WERI-Rb-1 (cell line): ENCODE data around the gene NEK10.

Experiments used
- DNase-seq: peaks from one replicate; pipeline ENCODE4 v3.0.0-alpha.2; 2020
- H3K27ac ChIP-seq: fragments of 250-450 bp; sonication (Bioruptor Pico); 2 replicates; pipeline ENCODE4 v1.5.1; 2020; ENCODE audit warnings: mild to moderate bottlenecking, moderate library complexity
- H3K27me3 ChIP-seq: fragments of 250-450 bp; sonication (Bioruptor Pico); 2 replicates; pipeline ENCODE4 v1.5.1; 2021; ENCODE audit warnings: mild to moderate bottlenecking, low read depth, moderate library complexity; ENCODE audit not compliant: insufficient read depth, severe bottlenecking
- H3K36me3 ChIP-seq: fragments of 250-450 bp; sonication (Bioruptor Pico); 2 replicates; pipeline ENCODE4 v1.5.1; 2020; ENCODE audit warnings: mild to moderate bottlenecking, moderate library complexity
- H3K4me3 ChIP-seq: 2 replicates; pipeline ENCODE4 v1.5.1; 2011; ENCODE audit warnings: low read depth, mild to moderate bottlenecking, control low read depth, low read length
- H3K9me3 ChIP-seq: fragments of 250-450 bp; sonication (Bioruptor Pico); 2 replicates; pipeline ENCODE4 v1.5.1; 2021; ENCODE audit warnings: mild to moderate bottlenecking, moderate library complexity; ENCODE audit not compliant: severe bottlenecking
- TF ChIP-seq, protein P1 (sequence below): IDR thresholded peaks from 2 replicates; pipeline ENCODE4 v1.5.1; 2011; ENCODE audit warnings: low read depth, mild to moderate bottlenecking, control low read depth, inconsistent platforms, low read length

The NEK10 gene

DNA sequence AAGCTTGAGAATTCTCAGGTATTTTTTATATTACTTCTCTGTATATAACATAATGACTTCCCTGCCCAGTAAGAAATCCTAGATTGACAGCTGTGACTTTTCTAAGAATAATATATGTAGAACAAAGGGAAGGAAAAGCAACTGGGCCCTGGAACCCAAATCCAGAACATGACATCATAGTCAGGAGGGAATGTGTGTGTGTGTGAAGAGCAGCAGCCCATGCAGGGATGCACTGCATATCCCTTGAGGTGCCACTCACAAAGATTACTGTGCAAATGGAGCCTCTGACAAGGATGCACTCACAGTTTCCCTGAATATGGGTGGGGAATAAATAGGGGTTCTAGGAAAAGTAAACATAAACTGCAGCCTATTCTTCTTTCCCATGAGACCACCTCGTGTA, 279.5 kb downstream of the NEK10 start:
- TF ChIP-seq, protein P1, sequence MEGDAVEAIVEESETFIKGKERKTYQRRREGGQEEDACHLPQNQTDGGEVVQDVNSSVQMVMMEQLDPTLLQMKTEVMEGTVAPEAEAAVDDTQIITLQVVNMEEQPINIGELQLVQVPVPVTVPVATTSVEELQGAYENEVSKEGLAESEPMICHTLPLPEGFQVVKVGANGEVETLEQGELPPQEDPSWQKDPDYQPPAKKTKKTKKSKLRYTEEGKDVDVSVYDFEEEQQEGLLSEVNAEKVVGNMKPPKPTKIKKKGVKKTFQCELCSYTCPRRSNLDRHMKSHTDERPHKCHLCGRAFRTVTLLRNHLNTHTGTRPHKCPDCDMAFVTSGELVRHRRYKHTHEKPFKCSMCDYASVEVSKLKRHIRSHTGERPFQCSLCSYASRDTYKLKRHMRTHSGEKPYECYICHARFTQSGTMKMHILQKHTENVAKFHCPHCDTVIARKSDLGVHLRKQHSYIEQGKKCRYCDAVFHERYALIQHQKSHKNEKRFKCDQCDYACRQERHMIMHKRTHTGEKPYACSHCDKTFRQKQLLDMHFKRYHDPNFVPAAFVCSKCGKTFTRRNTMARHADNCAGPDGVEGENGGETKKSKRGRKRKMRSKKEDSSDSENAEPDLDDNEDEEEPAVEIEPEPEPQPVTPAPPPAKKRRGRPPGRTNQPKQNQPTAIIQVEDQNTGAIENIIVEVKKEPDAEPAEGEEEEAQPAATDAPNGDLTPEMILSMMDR: no peak
- Histone ChIP-seq H3K27ac (no peak overlapping the region), H3K27me3 (no peaks in the 10 kb centered on the region), H3K4me3 (no peak overlapping the region), H3K36me3 (no peaks in the 10 kb centered on the region), H3K9me3 (no peaks in the 10 kb centered on the region)
- no peak for DNase-seq

DNA sequence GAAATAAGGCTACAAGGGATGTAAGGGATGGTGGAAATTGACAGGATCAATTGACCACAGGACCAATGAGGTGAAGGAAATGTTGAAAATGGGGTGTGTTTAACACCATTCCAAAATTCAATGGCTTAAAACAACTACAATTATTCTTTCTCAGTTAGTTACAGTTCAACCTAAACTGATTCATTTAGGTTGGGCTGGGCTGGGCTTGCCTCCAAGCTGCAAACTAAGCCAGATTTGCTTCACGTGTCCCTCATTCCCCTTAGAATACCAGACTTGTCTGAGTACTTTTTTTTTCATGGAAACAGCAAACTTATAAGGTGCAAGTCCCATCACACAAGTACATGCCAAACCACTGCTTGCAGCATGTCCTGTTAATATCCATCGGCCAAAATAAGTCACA, 280.1 kb downstream of the NEK10 start:
- H3K27me3 ChIP-seq: no peaks in the 10 kb centered on the region
- no peaks in the 10 kb centered on the region for H3K9me3 ChIP-seq
- H3K4me3 ChIP-seq: no peak overlapping the region
- H3K36me3 ChIP-seq: no peaks in the 10 kb centered on the region
- no peak overlapping the region for H3K27ac ChIP-seq
- TF ChIP-seq, protein P1: no peak
- no peak for DNase-seq

DNA sequence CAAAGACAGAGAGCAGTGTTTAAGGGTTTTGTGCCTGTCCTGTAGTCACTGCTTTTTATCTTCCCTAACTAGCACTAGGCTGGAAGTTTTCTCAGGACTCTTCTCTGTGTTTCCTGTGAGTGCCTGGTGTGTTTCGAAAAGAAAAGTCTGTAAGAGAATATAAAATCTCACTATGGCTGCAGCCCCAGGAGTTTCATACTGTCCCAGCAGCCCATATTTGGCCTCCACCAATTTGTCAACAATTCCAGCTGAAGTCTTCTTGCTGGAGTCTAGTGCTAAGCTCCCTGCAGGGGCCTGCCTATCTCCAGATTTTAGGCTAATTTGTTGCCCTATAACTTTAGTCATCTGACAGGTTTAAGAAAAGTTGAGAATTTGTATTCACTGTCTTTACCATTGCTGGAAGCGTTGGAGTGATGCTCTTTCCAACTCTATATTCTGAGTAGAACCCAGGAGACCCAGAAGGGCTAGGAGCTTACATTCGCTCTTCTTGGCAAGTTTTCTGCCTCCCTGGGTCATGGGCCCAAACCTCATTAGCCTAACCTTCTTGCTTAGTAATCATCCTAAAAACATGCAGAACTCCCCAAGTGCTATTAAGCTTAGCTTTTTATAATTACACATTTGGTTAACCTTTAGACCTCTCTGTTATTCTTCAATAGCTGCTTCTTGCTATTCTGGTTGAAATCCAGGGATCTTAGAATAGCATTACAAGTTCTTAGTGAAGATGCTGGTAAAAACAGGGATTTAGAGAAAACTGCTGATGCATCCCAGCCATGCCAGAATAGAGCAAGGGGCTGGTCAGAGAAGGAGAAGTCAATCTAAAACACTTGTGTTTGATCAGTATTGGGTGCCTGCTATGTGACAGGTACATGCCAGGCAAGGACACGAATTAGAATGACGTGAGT, 283.1 kb downstream of the NEK10 start:
- Histone ChIP-seq H3K36me3 (no peaks in the 10 kb centered on the region), H3K27ac (no peak overlapping the region), H3K9me3 (no peaks in the 10 kb centered on the region), H3K4me3 (no peak overlapping the region), H3K27me3 (no peaks in the 10 kb centered on the region)
- DNase-seq: no peak
- TF ChIP-seq, protein P1: no peak

DNA sequence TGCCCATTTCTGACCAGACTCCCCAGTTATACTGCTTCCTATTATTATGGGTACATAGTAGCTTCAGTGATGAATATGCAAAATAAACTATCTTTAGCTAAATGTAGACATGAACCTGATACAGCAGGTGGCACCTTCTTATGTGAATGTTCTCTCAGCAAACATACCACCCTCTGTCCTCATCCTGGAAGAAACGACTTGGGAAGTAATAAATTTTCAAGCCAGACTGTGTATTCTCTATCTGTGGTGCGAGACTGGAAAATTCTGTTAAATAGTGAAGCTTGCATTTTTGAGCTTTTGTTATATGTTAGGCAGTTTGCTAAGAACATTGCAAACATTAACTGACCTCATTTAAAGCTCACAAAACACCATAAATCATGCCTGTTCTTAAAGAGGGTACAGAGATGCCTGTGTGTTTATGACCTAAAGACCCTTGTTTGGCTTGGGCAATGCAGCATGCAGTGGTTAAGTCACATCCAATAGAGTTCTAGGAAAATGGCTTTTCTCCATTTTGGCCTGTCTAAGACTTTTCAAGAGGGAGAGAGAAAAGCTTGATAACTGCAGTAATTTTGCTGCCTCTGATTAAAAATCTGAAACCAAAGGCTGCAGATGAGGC, 287.1 kb downstream of the NEK10 start:
- no peak for DNase-seq
- no peaks in the 10 kb centered on the region for H3K27me3 ChIP-seq
- H3K4me3 ChIP-seq: no peak overlapping the region
- no peaks in the 10 kb centered on the region for H3K9me3 ChIP-seq
- TF ChIP-seq, protein P1: no peak
- H3K27ac ChIP-seq: no peak overlapping the region
- no peaks in the 10 kb centered on the region for H3K36me3 ChIP-seq

DNA sequence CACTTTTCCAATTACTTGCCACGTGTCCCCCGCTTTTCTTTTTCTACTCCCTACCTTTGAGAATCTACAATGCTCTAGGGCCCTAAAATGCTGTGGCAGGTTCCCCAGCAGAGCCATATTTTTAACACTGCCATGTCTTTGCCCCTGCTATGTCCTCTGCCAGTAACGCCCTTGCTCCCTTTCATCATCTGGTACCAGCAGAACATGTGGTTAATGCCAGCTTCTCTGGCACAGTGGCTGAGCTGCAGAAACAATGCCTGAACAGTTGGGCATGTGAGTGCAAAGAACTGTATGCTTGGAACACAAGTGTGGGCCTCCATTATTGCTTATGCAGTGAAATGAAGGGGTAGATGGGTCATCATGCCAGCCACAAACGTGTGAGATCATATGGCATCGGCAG, 287.6 kb downstream of the NEK10 start:
- Histone ChIP-seq H3K27ac (no peak overlapping the region), H3K9me3 (no peaks in the 10 kb centered on the region), H3K27me3 (no peaks in the 10 kb centered on the region), H3K36me3 (no peaks in the 10 kb centered on the region), H3K4me3 (no peak overlapping the region)
- TF ChIP-seq, protein P1: no peak
- no peak for DNase-seq
